Right hindlimb (tissue), 1 donor: ENCODE data around the gene UBXN6.

Experiments
- DNase-seq: peaks from one replicate; pipeline ENCODE4 v3.0.0-alpha.2; 2018

UBXN6 gene

DNA sequence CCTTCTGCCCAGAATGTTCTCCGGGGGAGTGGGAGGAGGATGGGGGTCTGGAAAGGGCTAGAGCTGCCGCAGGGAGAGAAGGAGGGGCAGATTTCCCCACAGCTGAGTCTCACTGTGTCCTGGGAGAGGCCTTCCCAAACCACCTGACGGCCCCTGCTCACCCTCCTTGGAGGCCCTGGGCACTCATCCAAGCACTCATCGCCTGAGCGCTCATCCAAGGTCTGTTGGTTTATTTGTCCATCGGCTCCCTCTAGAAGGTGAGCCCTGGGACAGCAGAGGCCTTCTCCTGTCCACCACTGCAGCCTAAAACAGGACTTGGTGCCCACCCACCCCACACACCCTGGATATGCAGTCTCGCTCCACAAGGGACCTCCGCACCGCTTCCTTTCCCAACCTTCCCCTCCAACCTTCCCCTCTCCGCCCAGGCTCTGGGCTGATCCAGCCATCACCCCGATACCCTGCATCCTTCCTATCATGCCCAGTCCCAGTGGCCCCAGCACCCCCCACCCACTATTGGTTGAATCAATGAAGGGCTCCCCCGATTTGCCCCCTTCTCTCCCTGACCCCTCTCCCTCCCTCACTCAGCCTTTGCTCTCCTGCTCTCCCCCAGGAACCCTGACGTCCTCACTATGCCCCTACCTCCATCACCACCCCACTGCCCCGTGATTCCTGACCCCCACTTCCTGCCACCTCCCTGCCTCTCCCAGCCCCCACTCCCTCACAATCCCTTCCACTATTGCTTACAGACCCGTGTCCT, 1.7 kb downstream of the UBXN6 start:
- peak; percentile 82 for DNase-seq

DNA sequence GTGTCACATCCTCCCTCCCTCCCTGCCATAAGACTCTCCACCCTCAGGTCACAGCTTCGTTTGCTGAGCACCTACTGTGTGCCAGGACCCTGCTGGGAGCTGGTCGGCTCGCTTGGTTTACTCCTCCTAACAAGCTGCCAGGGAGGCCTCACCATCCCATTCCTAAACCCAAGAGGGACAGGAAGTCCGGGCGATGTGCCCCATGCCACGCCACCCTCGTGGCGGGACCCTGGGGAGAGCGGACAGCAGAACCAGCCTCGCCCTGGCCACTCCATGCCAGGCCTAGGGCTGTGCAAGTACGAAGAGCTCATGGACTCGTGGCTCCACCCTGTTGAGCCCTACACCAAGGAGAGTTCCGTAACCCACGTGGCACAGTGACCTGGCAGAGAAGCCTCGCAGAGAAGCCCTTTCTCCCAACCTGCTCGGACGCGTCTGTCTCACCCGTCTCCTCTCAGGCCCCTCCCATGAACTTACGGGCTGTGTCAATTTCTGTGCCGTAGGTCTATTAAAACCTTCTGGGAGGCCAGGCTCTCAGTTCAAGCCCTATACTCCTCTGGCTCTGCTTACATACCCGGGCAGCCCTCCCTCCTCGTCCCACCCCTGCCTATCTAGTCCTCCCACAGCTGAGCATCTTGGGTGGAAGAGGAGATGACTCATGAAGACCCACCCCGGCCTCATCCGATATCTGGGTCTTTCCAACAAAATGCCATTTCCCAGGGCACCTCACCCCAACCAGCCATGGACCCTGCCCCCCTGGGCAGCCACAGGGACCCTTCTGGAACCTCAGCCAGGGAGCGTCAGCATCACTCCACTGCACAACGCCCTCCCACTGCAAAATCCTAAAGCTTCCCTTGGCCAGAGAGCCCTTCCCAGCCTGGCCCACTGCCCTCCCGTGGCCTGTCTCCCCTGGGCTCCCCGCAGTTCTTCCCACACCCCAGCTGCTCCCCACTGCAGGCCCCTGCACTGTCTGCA, 2.6 kb downstream of the UBXN6 start:
- DNase-seq = peak; percentile 58

DNA sequence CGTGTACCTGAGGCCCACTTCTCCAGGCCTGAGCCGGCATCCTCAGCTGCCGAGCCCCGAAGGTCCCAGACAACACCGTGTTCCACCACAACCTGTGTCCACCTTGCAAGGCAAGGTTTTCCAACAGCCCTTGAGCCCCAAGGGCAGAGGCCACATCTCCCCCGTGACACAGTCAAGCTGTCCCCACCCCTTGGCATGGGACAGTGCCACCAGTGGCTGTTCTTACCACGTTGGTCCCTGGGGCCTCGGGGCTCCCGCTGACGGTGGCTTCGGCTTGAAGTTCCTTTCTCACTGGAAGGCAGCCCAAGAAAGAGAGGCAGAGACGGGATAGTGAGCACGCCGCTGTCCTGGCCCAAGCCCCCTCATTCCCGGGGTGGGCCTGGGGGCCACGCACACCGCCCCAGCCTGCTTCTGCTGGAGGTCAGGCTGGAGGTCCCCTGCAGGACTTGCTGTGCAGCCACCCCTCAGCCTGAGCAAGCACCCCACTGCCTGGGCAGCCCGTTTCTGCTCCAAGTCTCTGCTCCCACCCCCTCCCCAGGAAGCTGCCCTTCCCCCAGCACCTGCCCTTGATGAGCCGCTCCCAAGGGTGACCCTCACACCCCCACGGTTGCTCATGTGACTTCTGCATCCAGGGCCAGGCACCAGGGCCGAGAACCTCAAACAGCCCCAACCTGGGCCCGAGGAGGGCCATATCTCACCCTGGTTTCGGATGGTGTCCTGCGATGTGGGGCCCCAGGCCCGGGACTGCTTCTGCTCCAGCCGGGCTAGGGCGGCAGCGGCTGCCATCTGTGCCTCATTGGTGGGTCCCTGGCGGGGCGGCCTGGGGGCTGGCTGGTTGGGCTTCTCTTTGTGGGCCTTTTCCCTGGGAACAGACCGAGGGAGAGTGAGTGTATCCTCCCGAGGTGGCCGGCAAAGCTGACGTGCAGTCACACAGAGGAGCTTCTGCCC, 4.1 kb downstream of the UBXN6 start:
- no peak for DNase-seq

DNA sequence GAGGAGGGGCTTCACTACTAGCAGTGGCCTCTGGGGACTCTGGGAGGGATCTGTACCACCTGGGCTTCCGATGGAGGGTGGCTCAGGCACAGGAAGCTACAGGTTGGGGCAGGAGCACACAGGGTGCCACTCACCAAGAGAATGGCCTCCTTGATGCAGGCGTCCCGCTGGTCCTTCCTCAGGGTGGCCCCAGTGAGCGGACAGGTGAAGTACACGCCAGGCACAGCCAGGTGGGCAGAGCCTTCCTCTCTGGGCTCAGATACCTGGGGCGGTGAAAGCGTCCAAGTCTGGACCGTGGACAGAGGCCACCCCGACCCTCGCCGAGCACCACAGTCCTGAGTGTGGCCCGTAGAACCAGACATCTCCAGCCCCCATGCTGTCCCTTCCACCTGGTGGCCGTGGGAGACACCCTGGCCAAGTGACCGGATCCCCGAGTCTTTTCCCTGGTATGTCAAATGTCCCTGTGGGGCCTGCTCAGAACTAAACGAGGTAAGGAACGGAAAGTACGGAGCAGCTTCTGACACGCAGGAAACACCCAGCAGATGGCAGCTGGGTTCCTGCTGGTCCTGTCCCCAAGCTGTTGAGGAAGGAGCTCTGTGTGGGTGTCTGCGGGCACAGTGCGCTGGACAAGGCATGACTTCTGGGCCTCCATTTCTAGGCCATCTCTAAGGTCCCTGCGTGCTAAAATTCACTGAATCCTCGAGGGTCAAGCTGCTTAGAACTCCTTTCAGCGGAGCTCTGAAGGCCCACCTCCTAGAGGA, 5.2 kb downstream of the UBXN6 start:
- no peak for DNase-seq

DNA sequence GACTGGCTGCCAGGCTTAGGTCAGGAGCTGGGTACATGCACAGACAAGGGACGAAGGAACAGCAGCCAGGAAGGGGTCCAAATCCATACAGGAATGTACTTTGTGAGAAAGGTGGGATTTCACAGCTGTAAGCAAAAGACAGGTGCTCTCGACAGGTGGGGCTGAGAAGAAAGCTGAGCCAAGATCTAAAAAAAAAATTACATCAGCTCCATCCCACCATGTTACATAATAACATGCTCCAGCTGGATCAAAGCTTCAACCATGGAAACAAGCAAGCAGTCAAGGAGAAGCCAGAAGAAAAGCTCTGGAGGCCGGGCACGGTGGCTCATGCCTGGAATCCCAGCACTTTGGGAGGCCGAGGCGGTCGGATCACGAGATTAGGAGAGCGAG, 8.0 kb downstream of the UBXN6 start:
- DNase-seq = no peak

DNA sequence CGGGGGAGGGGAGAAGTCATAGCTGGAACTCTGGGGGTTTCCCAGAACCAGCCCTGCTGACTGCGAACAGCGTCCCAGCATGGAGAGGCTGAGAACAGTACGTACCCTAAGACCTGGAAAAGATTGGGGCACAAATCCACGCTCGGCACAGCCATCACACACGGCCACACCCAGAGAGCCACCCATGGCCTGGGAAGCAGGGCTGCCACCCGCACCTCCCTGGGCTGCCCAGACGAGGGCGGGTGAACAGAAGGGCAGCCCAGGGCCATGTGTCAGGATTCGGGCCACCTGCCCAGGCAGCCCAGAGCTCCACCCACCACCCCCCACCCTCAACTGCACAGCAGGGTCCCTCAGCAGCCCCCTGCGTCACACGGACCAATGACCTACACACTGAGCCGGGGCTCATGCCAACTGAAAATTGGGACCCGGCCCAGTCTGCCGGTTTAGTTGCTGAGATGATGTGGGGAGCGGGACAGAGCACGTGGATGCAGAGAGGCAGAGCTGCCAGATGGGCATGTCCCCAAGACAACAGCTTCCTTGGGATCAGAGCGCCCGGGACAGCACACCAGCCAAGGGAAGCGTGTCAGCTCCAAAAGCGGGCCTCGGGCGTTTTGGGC, 8.5 kb downstream of the UBXN6 start:
- peak; percentile 73 for DNase-seq

DNA sequence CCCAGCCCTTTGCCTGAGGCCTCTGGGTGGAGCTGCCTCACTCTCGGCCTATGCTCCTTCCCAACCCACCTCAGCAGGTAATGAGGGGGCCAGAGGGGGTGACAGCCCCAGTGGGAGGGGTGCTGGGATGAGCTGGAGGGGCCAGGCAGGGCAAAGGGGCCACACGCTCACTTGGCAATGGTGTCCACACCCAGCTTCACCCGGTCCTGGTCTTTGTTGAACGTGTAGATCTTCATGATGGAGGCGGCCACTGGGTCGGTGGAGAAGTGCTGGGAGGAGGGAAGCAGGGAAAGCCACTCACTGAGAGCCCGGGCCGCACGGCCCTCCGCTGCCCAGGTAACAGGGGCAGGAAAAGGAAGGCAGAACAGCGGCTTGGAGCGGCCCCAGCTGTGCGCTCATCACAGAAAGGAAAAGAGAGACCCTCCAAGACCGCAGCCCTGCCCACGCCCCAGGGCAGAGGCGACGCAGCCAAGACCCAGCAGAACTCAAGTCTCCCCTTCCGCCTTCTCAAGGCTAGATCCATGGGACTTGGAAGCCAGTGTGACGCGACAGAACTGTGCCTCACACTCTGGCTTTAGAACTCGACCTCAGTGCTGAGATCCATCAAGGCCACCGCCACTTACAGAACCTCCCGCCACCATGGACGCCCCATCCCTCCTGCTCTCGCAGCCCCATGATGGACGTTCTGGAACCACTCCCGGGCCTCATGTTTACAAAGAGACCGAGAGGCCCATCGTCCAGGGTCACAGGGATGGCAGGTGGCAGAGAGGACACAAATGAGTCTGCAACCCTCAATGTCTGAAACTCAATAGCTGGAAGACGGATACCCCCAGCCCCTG, 9.2 kb downstream of the UBXN6 start:
- no peak for DNase-seq

DNA sequence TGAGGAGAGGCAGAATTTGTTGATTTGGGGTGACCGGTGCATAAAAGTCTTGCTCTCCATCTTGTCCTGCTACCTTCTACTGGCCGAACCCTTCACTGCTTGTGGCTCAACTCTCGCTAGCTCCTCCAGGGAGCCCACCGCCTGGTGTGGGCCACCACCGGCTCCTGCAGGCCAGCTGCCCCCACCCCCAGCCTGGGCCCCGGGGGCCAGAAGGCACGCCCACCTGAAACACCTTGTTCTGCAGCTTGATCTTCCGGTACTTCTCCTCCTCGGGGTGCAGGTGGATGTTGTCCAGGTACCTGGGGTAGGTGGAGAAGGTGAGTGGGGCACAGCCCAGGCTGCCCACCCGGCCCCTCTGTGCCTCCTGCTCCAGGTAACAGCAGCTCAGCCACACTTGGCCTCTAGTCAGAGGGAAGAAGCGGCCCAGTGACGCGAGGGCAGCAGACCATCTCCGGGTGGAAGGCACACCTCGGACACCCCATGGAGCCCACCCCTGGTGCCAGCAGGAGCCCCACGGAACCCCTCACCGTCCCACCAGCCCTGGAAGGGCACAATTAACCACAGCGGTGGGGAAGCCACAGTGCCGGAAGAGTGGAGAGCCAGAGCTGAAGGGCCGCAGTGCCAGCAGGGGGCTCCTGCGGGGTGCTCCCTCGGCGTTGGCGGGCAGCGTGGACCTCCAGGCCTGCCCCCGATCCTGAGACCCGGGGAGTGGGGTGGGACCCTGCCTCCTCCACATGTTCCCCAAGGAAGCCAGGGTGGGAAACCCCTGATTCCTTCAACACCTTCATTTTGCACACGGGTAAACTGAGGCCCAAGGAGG, 10.1 kb downstream of the UBXN6 start:
- DNase-seq = no peak

DNA sequence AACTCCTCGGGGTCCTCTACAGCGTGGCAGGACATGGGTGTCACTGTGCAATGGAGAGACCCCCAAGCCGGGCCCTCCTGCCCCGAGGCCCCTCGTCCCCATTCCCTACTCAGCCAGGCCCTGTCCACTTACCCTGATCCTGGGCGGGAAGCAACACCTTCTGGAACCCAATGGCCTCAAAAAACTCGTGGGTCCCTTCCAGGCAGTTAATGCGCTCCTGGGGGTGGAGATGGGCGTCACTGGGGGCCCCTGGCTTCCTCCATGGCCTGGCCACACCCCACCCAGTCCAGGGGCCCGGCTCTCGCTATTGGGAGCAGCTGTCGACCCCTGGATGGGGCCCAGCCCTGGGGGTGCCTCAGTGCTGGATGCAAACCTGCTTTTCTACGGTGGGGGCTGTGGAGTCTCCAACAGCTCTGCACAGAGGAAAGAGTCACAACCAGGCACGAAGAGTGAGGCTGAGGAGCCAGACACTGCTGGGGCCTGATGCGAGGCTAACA, 10.8 kb downstream of the UBXN6 start:
- DNase-seq = peak; percentile 46

DNA sequence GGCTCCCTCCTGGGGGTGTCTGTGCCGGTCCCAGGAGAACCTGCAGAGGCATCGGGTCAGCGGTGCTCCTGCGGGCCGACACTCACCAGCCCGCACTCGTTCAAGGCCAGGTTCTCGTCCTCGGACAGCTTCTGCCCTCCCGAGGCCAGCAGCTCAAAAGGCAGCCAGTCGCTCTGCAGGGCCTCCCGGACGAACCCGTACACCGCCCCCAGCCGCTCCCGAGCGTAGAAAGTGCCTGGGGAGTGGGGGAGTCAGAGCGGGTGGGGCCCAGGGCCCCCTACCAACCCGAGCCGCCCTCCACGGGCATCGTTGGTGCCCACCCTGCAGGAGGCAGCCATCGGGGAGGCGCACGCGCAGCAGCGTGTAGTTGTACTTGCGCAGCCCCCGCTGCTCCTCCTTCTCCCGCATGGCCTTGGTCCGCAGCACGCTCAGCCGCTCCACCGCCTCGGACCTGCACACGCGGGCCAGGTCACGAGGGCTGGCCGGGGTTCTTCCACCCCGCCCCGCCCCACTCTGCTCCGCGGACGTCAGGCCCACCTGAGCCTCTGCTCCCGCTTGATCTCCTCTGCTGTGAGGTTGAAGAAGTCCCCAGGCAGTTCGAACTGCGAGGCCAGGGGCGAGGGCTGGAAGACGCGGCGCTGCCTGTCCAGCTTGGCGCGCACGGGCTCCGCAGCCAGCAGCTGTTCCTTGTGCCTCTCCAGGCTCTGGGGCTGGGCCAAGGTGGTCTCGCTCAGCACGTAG, 11.5 kb downstream of the UBXN6 start:
- no peak for DNase-seq

DNA sequence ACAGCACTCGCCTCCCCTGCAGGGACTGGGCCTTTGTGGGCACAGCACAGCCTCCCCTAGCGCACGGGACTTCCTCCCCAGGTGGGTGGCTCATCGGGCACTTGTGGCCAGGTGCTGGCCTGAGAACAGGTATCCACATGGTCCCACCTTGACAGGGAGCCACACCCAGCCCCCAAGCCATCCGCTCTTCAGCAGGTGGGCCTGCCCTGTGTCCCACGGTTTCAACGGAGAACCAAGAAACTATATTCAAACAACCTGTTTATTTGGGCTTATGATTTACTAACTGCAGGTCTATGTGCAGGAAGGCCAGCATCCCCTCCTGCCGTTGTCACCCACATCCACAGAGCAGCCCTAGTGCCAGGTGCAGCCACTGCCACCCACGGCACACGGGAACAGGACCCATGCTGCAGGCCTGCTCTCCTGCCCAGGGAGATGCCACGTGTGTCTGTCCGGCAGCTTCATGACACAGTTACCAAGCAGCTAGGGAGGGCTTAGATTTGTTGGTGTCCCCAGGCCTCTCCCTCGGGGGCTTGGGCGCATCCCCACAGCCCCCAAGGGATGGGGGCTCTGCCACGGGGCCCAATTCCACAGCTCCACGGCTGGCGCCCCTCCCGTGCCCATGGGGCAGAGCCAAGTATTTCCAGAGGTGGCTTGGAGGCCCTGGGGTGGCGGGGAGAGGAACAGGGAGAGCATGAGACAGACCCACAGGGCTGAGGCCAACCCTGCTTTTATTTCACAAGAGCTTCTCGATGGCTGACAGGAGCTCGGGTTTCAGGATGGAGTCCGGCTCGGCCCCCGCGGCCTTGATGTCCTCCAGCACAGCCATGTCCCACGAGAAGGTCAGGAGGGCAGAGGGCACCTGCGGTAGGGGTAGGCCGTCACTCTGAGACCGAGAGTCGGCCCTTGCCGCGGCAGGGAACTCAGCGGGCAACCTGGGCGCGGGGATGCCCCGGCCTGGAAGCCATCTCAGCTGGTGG, 12.5 kb downstream of the UBXN6 start:
- no peak for DNase-seq

DNA sequence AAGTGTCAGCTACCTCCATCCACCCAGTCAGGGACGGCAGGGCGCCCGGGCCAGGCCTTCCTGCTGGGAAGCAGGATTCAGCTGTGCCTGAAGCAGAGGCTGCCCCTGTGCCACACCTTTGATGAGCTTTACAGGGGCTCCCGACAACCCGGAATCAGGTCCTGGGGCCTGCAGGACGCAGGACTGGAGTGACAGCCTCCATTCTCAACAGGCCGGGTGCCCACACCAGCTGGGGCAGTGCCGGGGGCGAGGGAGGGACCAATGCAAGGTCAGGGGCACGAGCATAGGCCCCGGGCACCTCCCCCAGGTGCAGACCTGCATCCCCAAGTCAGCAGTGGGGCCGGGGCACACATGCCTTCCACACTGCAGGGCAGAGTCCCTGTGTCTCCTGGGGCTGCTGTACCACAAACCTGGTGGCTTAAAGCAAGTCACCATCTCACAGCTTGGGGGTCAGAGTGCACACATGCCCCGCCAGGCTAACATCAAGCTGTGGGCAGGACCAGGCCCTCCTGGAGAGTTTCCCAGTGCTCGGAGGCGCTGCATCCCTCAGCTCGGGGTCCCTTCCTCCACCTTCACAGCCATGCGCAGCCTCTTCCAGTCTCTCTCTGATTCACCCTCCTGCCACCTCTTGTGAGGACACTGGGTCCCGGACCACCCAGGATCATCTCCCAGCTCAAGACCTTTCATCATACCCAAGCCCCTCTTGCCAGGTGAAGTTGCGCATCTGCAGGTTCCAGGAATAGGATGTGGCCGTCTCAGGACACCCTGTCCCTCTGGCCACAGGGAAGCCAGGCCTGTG, 13.4 kb downstream of the UBXN6 start:
- no peak for DNase-seq

DNA sequence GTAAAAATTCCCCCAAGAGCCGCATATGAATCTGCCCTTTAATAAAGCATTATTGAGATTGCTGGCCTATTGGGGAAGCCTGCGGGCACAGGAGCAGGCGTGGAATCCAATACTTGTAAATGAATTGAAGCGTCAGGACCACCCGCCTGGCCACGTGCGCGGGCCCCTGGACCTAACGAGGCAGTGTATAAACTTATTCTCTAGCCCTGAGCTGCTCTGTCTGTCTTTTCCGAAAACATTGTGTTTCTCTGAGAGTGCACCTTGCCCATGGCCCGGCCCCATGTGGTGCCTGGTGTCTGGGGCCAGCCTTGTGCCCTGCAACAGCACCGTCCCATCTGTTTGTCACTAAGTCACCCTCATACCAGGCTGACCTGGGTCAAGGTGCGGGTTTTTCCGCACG, 14.4 kb downstream of the UBXN6 start:
- DNase-seq = no peak

DNA sequence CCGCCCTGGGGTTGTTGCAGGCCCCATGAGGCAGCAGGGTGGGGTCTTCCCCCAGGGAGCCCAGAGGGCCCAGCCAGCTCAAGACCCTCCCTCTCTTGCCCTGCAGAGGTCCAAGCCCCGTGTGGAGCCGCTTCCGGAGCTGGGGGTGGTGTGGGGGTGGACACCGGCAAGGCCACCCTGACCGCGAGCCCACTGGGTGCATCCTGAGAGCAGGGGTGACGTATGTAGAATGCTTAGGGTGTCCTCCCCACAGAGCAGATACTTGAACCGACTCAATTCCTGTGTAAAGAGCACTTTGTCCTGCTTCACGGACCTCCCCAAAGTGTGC, 14.8 kb downstream of the UBXN6 start:
- no peak for DNase-seq

DNA sequence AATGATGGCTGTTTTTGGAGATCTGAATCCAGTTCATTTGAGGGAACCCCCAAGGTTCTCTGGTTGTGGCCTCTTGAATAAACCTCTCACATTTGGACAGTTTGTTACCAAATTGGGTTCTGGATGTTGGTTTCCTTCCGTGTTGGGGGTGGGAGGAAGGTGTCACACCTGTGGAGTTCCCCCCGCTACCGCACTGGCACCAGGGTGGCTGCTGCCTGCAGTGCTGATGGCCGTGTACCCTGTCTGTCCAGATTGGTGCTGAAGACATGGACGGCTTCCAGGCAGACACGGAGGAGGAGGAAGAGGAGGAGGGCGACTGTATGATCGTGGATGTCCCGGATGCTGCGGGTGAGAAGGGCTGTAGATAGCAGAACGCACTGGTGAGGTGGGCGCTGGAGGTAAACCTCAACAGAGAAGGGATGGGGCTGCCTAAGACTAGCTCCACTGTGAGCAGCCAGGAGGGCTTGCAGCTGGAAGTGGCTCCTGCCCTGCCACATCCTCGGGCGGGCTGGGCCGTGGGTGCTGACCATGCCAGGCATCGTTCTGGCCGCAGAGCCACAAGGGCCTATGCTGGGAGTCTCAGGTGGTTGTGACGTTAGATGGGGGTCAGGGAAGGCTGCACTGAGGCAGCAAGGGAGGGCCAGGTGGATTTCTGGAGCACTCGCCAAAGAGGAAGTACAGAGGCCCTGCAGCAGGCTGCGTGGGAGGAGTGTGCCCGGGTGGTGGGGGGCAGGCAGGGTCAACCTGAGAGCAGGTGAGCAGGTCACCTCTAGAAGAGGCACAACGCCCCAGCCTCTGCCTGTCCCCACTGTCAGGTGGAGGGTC, 15.4 kb downstream of the UBXN6 start:
- no peak for DNase-seq

DNA sequence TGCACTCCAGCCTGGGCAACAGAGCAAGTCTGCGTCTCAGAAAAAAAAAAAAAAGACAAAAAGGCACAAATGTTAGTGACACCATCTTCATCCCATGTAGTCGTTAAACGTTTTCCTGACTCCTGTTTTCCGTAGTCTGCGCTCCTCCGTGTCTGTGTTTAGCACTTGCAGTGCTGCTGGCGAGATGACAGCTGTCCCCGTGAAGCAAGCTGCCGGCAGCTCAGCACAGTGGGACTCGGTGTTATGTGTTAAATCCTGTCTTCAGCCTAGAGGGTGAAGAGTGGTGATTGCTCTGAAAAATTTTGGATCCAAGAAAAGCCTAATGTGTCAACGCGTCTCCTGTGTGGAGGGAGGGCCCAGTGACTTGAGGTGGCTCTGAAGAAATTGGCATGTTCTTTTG, 18.4 kb downstream of the UBXN6 start:
- no peak for DNase-seq
